ENCODE data around the gene NCOA7. TPM values are rescaled to one million over a fixed set of nuclear protein-coding genes. Genes with fewer than 3 reads are reported as not detected.

Gene NCOA7
- total RNA-seq, 1 experiment from 2014 or later = 51.0 TPM

GRCh38 chr6:125954735-125955339 lies 164.1 kb downstream of the NCOA7 start:
- no peak overlapping the region for H3K4me2 ChIP-seq
- no peak overlapping the region for H3K4me3 ChIP-seq
- no peaks in the 10 kb centered on the region for H3K36me3 ChIP-seq (ENCODE audit: low read depth)
- peaks cover 21% of the 10 kb centered on the region for H3K4me1 ChIP-seq (replicated peaks; ENCODE audit: insufficient read depth)
- no peaks in the 10 kb centered on the region for H3K9me2 ChIP-seq (ENCODE audit: insufficient read depth)
- POLR2A ChIA-PET (ENCODE audit: unreplicated experiment) = no interaction called here
- CTCF ChIA-PET = interaction anchor here (2.0 kb wide), 1 partner anchor 41 kb away, joined by 9 read pairs; no protein-coding TSS in a partner anchor
- H3K9me3 ChIP-seq (ENCODE audit: insufficient read depth, low read depth) = no peaks in the 10 kb centered on the region
- peaks cover 28% of the 10 kb centered on the region for H3K79me2 ChIP-seq (ENCODE audit: low read depth)
- no TSS peak for BruUV-seq (replicated peaks)
- TF ChIP-seq EZH2 (IDR thresholded peaks at IDR 0.05; ENCODE audit: low read depth) (no peak), CTCF (conservative IDR thresholded peaks at IDR 0.05) (no peak)
- H3F3A ChIP-seq (ENCODE audit: insufficient read depth, low read depth) = peaks cover 7% of the 10 kb centered on the region; the same call in 1 of the 2 replicates
- no peak for DNase-seq
- H2AFZ ChIP-seq = no peak overlapping the region
- intact Hi-C loops (cut with micrococcal nuclease; ENCODE audit: unreplicated experiment) = no loop called here
- H3K27ac ChIP-seq = no peak overlapping the region
- H3K27me3 ChIP-seq (ENCODE audit: insufficient read depth, low read depth) = no peaks in the 10 kb centered on the region
- H4K20me1 ChIP-seq (ENCODE audit: insufficient read depth) = no peaks in the 10 kb centered on the region

- POLR2A ChIA-PET (ENCODE audit: unreplicated experiment) = interaction anchor here (0.6 to 1.0 kb wide), 4 partner anchors 10 to 1310 kb away, joined by 3 to 9 read pairs (median 6); no protein-coding TSS in a partner anchor
- TF ChIP-seq EZH2 (IDR thresholded peaks at IDR 0.05; ENCODE audit: low read depth) (no peak), CTCF (conservative IDR thresholded peaks at IDR 0.05) (no peak)
- BruUV-seq (replicated peaks) = TSS peak; percentile 77
- intact Hi-C loops (cut with micrococcal nuclease; ENCODE audit: unreplicated experiment) = loop anchor here (1.0 to 2.0 kb wide), 4 partner anchors 37 to 176 kb away; no protein-coding TSS in a partner anchor
- Histone ChIP-seq H3F3A (ENCODE audit: insufficient read depth, low read depth) (peaks cover 7% of the 10 kb centered on the region; the same call in 1 of the 2 replicates), H2AFZ (peak overlapping the region; percentile 98), H3K4me3 (peak overlapping the region; percentile 92), H3K9me3 (ENCODE audit: insufficient read depth, low read depth) (no peaks in the 10 kb centered on the region), H3K79me2 (ENCODE audit: low read depth) (peaks cover 31% of the 10 kb centered on the region), H3K27me3 (ENCODE audit: insufficient read depth, low read depth) (no peaks in the 10 kb centered on the region), H3K9me2 (ENCODE audit: insufficient read depth) (no peaks in the 10 kb centered on the region), H3K36me3 (ENCODE audit: low read depth) (no peaks in the 10 kb centered on the region), H3K27ac (peak overlapping the region; percentile 80), H4K20me1 (ENCODE audit: insufficient read depth) (no peaks in the 10 kb centered on the region), H3K4me2 (peak overlapping the region; percentile 99), H3K4me1 (replicated peaks; ENCODE audit: insufficient read depth) (peaks cover 21% of the 10 kb centered on the region)
- DNase-seq = peak in 1 of 2 experiments; percentile 42
- CTCF ChIA-PET = interaction anchor here (0.6 to 2.0 kb wide), 11 partner anchors 8 to 178 kb away, joined by 3 to 14 read pairs (median 5); partner anchors contain the start of gene NCOA7
These were observed 165.2 kb downstream of the NCOA7 start for GRCh38 chr6:125955973-125956372.

- Histone ChIP-seq H3K4me3 (peak within 1 kb of the TSS; percentile 92), H3K4me1 (replicated peaks; ENCODE audit: insufficient read depth) (peaks cover 21% of the 10 kb centered on the region), H3K4me2 (peak within 1 kb of the TSS; percentile 99), H3K27me3 (ENCODE audit: insufficient read depth, low read depth) (no peaks in the 10 kb centered on the region), H3K36me3 (ENCODE audit: low read depth) (no peaks in the 10 kb centered on the region), H3K27ac (peak within 1 kb of the TSS; percentile 80), H2AFZ (peak within 1 kb of the TSS; percentile 98), H4K20me1 (ENCODE audit: insufficient read depth) (no peaks in the 10 kb centered on the region), H3K79me2 (ENCODE audit: low read depth) (peaks cover 31% of the 10 kb centered on the region), H3F3A (ENCODE audit: insufficient read depth, low read depth) (peaks cover 7% of the 10 kb centered on the region; the same call in 1 of the 2 replicates), H3K9me3 (ENCODE audit: insufficient read depth, low read depth) (no peaks in the 10 kb centered on the region), H3K9me2 (ENCODE audit: insufficient read depth) (no peaks in the 10 kb centered on the region)
- TF ChIP-seq EZH2 (IDR thresholded peaks at IDR 0.05; ENCODE audit: low read depth) (no peak), CTCF (conservative IDR thresholded peaks at IDR 0.05) (peak; percentile 99)
- DNase-seq = peak; percentile 95 to 97
- ChIA-PET POLR2A (ENCODE audit: unreplicated experiment) (interaction anchor here (0.5 to 1.0 kb wide), 6 partner anchors 9 to 167 kb away, joined by 3 to 9 read pairs (median 4); no protein-coding TSS in a partner anchor), CTCF (interaction anchor here (0.6 to 2.0 kb wide), 13 partner anchors 9 to 178 kb away, joined by 3 to 14 read pairs (median 5); partner anchors contain the start of gene NCOA7)
- intact Hi-C loops (cut with micrococcal nuclease; ENCODE audit: unreplicated experiment) = loop anchor here (1.0 to 2.0 kb wide), 4 partner anchors 38 to 176 kb away; no protein-coding TSS in a partner anchor
- BruUV-seq (replicated peaks) = no TSS peak
These were observed 166.0 kb downstream of the NCOA7 start, which contains the start of gene HINT3 for GRCh38 chr6:125956506-125957390. HINT3 (plus strand) TSS chr6:125956770; CDS start chr6:125956978, 208 bp downstream.

All from PC-9 (cell line).